Esophagus squamous epithelium (tissue), 4 donors: Measurements from ENCODE around the gene RIPK1.
A peak's percentile ranks its signal among the peaks of the same experiment; 100 is the strongest.

Experiments
- CTCF ChIP-seq, 6 experiments: fragments of 450-650 bp in 4 of 6; fragments of 200-600 bp in 2 of 6; sonication (generic) in 2 of 6; IDR thresholded peaks; one replicate each; pipeline ENCODE4 v1.5.1; 2016 to 2019; ENCODE audit warnings: antibody characterized with exemption in 6 of 6, mild to moderate bottlenecking in 4 of 6, moderate library complexity in 4 of 6
- POLR2A ChIP-seq, 4 donors: fragments of 450-650 bp; IDR thresholded peaks; one replicate each; pipeline ENCODE4 v1.6.1; 2017; ENCODE audit warnings: antibody characterized with exemption in 4 of 4, mild to moderate bottlenecking in 4 of 4, moderate library complexity in 3 of 4

GRCh38 chr6:3157131-3157933 is 89.0 kb downstream of the RIPK1 start, which contains the start of gene TUBB2A:
- TF ChIP-seq CTCF (IDR thresholded peaks at IDR 0.05) (peak; percentile 14 to 92 (median 70)), POLR2A (IDR thresholded peaks at IDR 0.05) (peak in 3 of 4 donors; percentile 77 to 99 (median 98))
